ENCODE results near the gene CHRD. TPM values are rescaled to one million over a fixed set of nuclear protein-coding genes. Genes with fewer than 3 reads are reported as not detected.

CHRD gene
- total RNA-seq, 1 donor from 2014 or later = 0.77 TPM

DNA sequence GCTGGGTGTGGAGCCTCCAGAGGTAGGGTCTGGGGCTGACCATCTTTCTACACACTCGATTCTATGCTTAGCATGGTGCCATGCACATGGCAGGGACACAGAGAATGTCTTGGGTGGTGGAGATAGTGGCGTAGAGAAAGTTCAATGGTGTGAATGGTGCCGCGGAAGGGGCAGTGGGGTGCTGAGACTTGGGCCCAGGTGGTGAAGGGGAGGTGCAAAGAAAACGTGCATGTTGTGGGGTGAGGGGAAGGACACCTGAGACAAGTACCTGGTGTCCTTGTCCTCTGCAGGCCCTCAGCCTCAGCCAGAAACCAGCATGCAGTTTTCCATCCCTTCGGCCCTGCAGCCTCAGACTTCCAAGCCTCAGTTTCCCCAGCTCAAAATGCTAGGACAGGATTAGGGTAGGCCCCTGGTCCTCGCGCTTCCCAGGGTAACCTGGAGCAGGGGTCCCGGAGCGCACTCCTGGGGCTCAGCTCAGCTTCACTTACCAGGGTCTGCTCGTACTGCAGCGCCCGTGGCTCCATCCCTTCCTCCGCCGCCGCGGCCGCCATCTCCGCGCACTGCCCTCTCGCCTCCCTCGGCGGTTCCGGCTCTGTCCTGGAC, 18.8 kb upstream of the CHRD start:
- no peak for DNase-seq (ENCODE audit: low read depth in 2 of 2)

DNA sequence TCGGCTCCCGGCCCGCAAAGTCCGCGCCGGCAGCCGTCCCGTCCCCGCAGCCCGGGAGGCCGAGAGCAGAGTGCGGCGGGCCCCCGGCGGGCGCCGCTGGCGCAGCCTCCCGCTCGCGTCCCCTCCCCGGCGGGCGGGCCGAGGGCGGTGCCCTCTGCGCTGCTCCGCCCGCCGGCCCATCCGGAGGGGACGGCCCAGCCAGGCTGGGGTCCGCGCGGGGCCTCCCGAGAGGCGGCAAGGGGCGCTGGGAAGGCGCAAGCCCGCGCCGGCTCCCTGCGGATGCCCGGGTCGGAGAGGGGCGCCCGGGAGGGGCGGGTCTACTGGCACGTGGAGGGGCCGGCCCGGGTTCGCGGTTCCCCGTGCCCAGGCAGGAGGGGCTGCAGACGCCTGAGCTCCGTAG, 18.3 kb upstream of the CHRD start, which contains the start of the genes CLCN2 and POLR2H:
CLCN2 (minus strand) TSS at position 74 of the 400 bp plus-strand sequence. CDS start 126 bp downstream, outside the sequence.
POLR2H (plus strand) TSS at position 179 of the 400 bp plus-strand sequence. CDS start 1,783 bp downstream, outside the sequence.
- peak in 1 of 2 donors; percentile 61 for DNase-seq (ENCODE audit: low read depth in 2 of 2)

DNA sequence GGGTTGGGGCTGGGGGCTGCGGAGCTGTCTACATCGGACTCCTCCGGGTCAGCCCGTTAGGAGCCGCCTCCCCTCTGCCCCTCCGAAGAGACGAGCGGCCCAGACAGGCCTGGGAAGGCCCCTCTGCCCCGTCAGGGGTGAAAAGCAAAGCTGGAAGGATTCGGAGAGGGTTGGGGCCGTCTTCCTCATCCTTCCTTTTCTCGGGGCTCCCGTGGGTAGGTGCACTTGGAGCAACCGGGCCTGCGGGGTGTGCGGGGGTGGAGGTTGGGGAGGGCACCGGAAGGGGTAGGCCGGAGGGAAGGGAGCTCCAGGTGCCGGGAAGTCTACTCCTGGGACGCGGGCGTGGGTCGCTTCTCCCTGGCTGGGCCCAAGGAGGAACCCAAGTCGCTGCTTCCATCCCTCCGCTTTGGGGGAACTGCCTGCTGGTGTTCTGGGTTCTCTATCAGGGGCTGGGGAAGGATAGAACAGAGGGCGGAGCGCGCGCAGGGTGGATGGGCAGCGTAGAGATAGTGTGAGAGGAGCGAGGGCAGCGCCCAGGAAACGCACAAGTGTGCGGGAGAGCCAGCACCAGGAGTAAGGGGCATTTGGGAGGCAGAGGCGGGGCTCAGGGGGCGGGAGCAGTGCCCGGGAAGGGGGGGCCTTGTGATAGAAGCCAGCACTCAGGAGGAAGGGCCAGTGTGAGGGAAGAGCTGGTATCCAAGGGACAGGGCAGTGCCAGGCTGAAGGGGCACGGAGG, 17.8 kb upstream of the CHRD start:
- no peak for DNase-seq (ENCODE audit: low read depth in 2 of 2)

DNA sequence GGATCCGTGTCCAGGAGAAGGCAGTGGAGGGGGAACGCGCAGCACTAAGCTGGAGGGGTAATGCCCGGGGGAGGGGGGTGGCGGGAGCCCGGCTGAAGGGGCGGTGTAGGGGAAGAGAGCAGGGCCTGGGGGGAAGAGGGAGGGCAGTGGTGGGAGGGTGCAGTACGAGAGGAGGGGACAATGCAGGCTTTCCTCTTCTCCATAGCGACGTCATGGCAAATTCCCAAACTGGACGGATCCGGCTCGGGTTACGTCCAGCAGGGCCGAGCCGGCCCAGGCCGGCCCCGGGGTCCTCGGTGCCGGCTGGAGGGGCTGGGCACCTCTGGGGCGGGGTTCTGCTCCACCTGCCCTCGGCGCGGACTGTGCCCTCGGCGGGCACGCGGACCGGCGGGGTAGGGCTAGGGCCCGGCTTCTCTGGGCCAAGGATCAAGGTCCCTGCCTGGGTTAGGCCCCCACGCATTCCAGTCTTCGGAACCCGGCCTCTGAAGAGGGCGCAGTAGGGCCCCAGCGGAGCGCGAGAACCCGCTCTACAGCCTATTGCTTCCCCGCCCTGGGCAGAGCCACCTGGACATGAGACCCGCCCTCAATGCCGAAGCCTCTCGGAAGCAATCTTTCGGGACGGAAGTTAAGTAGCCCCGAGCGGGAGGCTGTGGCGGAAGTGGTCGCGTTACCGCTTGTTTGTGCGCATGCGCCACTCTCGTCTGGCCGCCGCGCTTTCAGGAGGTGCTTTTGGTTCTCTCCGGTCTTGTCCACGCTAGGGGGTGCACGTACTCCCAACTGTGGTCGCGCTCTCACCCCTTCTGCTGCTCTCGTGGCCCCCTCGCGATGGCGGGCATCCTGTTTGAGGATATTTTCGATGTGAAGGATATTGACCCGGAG, 16.9 kb upstream of the CHRD start:
- peak; percentile 94 to 97 for DNase-seq (ENCODE audit: low read depth in 2 of 2)

DNA sequence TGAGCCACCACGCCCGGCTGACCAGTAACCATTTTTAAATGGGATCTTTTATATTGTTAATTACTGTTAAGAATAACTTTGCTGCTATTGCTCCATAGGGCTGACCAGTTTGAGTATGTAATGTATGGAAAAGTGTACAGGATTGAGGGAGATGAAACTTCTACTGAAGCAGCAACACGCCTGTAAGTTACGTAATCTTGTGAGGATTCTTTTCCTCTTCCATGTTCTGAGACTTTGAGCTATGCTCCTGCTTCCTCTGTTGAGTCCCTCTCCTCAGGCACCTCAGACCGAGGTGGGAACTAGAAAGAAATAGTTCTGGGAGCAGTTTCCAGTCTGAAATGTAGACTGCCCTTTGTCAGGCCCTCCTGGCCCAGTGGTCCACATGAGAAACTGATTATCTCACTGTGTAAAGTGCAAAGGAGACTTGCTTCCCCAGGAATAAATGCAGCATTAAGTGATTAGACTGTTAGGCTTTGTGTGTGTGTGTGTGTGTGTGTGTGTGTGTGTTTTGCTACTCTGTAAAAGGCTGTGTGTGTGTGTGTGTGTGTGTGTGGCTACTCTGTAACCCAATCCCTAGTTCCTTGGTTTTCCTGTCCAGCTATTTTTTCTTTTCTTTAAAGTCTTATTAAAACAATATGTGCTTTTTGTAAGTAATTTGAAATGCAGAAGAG, 13.1 kb upstream of the CHRD start:
- peak in 1 of 2 donors; percentile 55 for DNase-seq (ENCODE audit: low read depth in 2 of 2)

DNA sequence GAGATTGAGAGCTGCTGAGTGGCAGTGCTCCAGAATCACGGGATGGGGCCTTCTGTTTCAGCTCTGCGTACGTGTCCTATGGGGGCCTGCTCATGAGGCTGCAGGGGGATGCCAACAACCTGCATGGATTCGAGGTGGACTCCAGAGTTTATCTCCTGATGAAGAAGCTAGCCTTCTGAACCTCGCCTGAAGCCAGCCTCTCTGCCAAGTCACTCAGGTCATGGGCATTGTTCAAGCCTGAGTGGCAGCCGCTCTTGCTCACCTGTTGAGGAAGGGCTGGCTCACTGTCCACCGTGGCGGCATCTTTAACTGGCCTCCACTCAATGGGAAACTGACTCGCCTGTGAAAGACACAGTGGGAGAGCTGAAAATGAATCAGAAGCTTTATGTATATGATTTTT, 11.7 kb upstream of the CHRD start:
- peak in 1 of 2 donors; percentile 11 for DNase-seq (ENCODE audit: low read depth in 2 of 2)

DNA sequence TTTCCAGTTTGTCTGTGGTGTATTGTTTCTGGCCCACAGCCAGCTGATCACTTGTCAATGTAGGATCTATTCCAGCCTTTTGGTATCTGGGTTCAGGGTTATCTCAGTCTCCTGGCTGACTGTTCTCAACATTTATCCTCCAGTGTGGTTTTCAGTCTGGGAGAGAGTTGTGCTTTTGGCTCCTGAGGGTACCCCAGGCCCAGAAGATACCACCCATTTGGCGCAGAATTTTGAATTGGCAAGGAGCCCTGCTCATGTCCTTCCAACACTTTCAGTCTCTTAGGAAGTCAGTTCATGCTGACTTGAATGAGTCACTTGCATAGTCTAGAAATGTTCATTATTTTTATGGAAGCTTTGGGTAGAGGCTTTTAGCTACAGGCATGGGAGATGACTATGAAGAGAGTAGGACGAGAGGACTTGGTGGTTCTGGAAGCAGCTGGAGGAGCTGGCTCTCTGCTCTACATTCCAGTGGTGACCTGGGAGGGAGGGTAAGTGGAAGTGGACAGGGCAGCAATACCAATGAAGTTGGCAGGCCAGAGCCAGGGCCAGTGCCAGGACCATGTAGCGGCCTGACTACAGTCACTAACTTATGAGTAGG, 11.2 kb upstream of the CHRD start:
- DNase-seq (ENCODE audit: low read depth in 2 of 2) = peak in 1 of 2 donors; percentile 77

DNA sequence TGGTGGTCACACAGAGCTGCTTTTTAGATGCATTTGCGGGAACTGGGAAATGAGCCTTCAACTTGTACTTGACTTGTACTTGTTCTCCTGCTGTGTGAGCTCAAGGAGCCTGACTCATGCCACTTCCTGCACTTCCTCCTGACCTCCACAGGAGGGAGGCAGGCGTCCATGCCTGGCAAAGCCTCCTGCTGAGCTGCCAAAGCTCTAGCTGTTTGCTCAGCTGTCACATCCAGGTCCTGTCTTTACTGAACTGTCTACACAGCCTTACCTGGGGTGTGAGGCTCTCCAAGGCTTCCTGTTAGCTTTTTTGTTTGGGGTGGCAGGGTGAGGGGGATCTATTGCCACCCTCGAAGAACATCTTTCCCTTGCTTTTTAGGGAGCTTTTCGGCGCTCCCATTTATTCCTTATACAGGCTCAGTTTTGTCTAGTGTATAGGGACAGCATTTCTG, 8.3 kb upstream of the CHRD start:
- DNase-seq (ENCODE audit: low read depth in 2 of 2) = peak; percentile 62 to 87

DNA sequence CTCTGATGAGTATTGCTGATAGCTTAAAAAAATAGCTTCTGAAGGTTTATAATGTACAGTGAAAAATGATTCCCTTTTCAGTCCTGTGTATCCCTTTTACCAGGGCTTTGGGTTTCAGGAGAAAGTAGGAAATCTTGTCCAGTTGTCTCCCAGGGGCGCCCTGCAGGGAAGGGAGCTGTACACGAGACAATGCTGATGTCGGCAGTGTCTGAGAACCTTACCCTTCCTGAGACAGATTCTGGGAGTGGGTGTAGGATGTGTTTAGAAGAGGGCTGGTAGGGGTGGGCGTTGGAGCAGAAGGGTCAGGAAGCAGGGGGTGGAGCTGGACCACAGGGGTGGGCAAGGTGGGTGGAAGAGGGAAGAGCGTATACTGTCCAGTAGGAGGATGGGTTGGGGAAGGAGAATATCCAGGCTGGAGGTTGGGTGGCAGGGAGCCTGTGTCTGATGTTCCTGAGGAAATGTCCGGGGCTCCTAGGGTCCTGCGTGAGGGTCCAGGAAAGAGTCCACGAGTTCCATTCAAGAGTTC, 7.5 kb upstream of the CHRD start:
- no peak for DNase-seq (ENCODE audit: low read depth in 2 of 2)

DNA sequence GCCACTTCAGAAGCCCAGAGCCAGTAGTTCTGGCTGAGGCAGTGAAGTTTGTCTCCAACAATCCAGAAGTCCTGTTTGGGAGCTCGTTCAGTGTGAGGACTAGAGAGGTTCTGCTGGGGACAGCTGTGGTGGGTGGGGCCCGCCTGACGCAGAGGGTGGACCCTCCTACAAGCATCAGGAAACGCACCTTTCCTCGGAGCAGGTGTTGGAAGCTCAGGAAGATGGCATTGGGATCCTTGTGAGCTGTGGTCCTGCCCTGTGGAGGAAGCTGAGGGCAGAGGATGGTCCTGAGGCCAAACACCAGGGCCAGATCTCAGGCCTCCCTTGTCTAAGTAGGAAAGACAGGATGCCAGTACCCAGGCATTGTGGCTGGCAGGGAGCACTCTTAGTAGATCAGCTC, 6.9 kb upstream of the CHRD start:
- DNase-seq (ENCODE audit: low read depth in 2 of 2) = no peak

DNA sequence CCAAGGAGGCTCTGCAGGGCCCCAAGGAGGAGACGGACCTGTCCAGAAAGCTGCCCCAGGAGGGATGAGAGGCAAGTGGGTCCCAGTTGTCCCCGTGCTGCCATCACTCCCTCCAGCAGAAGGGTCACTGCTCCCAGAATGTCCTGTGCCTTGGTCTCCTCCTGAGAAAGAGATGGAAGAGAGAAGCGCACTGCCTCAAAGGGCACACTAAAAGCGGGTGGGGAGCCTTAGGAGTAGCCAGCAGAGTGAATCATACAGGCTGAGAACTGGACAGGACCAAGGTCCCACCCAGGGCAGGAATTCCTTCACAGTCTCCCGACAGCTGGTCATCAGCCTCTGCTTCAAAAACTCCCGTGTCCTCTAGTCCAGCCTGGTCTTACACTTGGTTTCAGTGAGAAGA, 6.4 kb upstream of the CHRD start:
- DNase-seq (ENCODE audit: low read depth in 2 of 2) = no peak

DNA sequence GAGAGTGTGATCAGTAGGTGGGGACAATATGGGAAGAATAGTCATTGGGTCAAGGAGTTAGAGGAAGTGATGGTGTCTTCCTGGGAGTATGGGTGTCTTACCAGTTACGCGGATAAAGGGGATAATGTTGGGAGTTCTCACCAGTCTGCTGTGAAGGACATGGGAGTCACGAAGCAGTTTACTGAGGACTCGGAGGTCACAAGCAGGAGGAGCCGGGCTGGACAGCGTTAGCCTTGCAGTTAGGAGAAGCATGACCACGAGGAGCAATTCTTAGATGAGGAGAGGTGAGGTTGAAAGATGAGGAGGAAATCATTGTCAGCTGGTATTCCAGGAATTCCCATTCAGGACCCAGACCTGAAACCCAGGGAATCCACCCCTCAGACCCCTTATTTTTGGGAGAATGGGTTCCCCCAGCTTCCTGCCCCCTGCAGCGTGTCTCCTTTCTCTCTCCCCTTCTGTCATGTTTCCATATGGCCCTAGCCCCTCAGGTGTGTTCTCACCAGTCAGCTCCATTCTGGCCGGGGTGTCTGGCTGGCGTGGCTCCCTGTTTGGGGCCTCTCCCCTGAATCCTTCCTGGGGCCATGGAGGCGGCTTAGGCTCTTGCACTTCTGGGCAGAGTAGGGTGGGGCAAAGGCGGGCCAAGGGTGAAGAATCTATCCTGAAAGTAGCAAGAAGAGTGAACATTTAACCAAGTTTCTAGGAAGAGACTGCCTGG, 4.0 kb upstream of the CHRD start:
- no peak for DNase-seq (ENCODE audit: low read depth in 2 of 2)

DNA sequence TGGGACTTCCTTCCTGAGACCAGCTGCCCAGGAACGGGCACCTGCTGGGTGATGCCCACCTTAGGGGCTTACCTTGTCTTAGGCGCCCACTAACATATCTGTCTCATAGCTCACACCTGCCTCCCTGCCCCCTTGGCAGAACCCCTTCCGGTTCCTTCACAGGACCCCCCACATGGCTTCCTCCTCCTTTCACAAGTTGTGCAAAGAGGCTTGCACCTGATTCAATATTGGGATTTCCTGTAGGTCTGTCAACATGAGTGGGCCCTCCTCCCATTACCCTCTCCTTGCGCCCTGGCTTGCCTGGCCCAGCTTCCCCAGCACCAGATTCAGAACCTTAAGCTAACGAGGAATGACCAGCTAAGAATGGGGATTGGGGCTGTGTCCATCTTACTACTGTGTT, 2.5 kb upstream of the CHRD start:
- no peak for DNase-seq (ENCODE audit: low read depth in 2 of 2)

DNA sequence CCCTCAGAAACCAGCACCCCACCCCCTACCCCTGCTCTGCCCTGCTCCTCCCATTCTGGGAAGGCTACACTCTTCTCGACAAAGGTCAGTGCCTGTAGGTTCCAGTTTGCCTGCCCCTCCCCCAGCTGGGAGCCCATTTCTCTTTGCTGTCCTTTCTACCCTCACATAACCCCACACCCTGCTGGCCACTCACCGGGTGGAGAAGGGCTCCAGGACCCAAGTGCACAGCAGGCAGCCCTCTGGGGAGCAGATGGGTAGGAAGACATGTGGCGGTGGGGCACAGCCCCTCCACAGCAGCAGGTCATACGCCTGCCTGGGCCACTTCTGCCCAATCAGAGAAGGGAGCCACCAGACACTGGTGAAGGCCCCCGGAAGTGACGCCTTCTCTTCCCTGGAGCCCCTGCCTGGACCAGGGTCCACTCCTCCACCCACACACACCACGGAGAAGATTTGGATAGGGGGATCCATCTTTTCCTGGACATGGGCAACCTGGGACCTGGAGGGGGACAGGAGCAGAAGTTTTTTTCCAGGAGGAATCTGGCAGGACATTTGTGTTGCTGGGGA, 1.9 kb upstream of the CHRD start, which contains the start of gene THPO:
THPO (minus strand) TSS at position 326 of the 564 bp plus-strand sequence. CDS start 1,948 bp downstream, outside the sequence.
- DNase-seq (ENCODE audit: low read depth in 2 of 2) = no peak

DNA sequence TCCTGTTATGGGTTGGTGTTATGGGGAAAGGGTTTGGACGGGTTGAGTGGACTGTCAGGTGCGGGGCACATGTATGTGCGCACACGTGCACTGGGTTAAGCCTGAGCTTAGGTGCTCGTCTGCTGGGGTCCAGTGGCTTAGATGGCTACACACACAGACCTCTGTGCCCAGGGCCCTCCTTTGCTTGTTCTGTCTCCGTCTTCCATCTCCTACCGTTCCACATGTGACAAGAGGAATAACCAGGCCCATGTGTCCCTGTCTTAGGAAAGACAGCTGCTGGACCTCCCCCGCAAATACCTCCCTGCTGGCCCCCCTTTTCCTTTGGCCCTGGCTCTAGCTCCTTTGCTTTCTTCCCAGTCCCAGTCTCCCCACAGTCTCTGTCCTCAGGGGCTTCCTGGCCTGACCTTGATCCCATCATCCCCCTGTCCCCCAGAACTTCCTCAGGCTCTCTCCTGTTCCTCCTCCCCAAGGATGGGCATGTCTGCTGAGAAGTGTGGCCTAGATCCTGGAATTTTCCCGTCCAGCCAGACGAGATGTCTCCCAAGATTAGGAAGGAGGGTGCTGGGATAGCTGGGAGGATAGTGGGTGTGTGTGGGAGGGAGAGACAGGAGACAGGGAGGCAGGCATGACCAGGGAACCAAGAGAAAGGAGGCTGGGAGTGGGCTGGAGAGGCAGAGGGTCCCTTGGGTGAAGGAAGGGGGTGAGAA, 1.1 kb upstream of the CHRD start:
- no peak for DNase-seq (ENCODE audit: low read depth in 2 of 2)

DNA sequence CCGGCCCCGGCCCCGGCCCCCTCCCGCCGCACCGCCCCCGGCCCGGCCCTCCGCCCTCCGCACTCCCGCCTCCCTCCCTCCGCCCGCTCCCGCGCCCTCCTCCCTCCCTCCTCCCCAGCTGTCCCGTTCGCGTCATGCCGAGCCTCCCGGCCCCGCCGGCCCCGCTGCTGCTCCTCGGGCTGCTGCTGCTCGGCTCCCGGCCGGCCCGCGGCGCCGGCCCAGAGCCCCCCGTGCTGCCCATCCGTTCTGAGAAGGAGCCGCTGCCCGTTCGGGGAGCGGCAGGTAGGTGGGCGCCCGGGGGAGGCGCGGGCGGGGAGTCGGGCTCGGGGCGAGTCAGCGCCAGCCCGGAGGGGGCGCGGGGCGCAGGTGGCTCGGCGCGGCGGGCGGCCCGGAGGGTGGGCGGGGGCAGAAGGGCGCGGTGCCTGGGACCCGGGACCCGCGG, 352 bp downstream of the CHRD start:
- peak in 1 of 2 donors; percentile 50 for DNase-seq (ENCODE audit: low read depth in 2 of 2)

DNA sequence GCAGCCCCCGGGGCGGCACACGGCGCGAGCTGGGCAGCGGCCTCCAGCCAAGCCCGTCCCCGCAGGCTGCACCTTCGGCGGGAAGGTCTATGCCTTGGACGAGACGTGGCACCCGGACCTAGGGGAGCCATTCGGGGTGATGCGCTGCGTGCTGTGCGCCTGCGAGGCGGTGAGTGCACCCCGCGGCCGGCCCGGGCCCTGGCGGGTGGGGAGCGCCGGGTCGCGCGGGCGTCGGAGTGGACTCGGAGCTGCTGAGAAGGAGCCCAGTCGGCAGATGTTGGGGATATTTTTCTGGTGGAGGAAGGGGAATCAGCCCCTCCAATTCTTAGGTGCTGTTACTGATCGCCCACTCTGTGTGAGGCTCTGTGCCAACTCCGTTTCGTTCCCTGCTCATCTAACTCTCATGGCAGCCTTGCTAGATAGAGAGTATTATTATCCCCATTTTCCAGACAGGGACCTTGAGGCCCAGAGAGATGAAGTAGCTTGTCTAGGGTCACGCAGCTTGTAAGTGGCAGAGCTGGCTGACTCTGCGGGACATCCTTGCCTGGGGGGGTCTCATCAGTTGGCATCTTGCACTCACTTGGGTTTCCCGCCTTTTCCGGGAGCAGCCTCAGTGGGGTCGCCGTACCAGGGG, 890 bp downstream of the CHRD start:
- no peak for DNase-seq (ENCODE audit: low read depth in 2 of 2)
